ENCODE measurements around the gene BANF2. TPM values are rescaled to one million over a fixed set of nuclear protein-coding genes. Genes with fewer than 3 reads are reported as not detected.

BANF2 gene
- total RNA-seq, 3 donors from 2014 or later: not detected

- Histone ChIP-seq H3K4me1 (no peaks in the 10 kb centered on the region), H3K4me3 (no peak overlapping the region), H3K36me3 (no peaks in the 10 kb centered on the region), H3K27ac (no peak overlapping the region), H3K9me3 (no peaks in the 10 kb centered on the region), H3K27me3 (no peaks in the 10 kb centered on the region)
- no peak for DNase-seq (ENCODE audit: low spot score in 2 of 2)
- intact Hi-C loops (cut with DNase I; ENCODE audit: low total_unique reads): no loop called here
- TF ChIP-seq CTCF (IDR thresholded peaks at IDR 0.05) (no peak), POLR2A (IDR thresholded peaks at IDR 0.05) (no peak), POLR2AphosphoS5 (IDR thresholded peaks at IDR 0.05) (no peak)
Observed at GRCh38 chr20:17734374-17734773, 34.6 kb downstream of the BANF2 start.

GRCh38 chr20:17735206-17735804, 35.5 kb downstream of the BANF2 start:
- no peak for TF ChIP-seq POLR2A (IDR thresholded peaks at IDR 0.05)
- no peak for TF ChIP-seq POLR2AphosphoS5 (IDR thresholded peaks at IDR 0.05)
- TF ChIP-seq CTCF (IDR thresholded peaks at IDR 0.05): no peak
- no peak for DNase-seq (ENCODE audit: low spot score in 2 of 2)
- no peak overlapping the region for H3K4me3 ChIP-seq
- H3K4me1 ChIP-seq: no peaks in the 10 kb centered on the region
- H3K36me3 ChIP-seq: no peaks in the 10 kb centered on the region
- H3K27ac ChIP-seq: no peak overlapping the region
- H3K27me3 ChIP-seq: no peaks in the 10 kb centered on the region
- no peaks in the 10 kb centered on the region for H3K9me3 ChIP-seq
- intact Hi-C loops (cut with DNase I; ENCODE audit: low total_unique reads): no loop called here

GRCh38 chr20:17735959-17736621, 36.3 kb downstream of the BANF2 start:
- Histone ChIP-seq H3K4me3 (no peak overlapping the region), H3K27ac (no peak overlapping the region), H3K27me3 (no peaks in the 10 kb centered on the region), H3K9me3 (no peaks in the 10 kb centered on the region), H3K4me1 (no peaks in the 10 kb centered on the region), H3K36me3 (no peaks in the 10 kb centered on the region)
- TF ChIP-seq CTCF (IDR thresholded peaks at IDR 0.05) (no peak), POLR2AphosphoS5 (IDR thresholded peaks at IDR 0.05) (no peak), POLR2A (IDR thresholded peaks at IDR 0.05) (no peak)
- intact Hi-C loops (cut with DNase I; ENCODE audit: low total_unique reads): no loop called here
- DNase-seq (ENCODE audit: low spot score in 2 of 2): no peak

GRCh38 chr20:17738154-17738553, 38.4 kb downstream of the BANF2 start:
- TF ChIP-seq CTCF (IDR thresholded peaks at IDR 0.05) (no peak), POLR2A (IDR thresholded peaks at IDR 0.05) (no peak), POLR2AphosphoS5 (IDR thresholded peaks at IDR 0.05) (no peak)
- Histone ChIP-seq H3K9me3 (no peaks in the 10 kb centered on the region), H3K27me3 (no peaks in the 10 kb centered on the region), H3K4me3 (no peak overlapping the region), H3K36me3 (no peaks in the 10 kb centered on the region), H3K27ac (no peak overlapping the region), H3K4me1 (no peaks in the 10 kb centered on the region)
- intact Hi-C loops (cut with DNase I; ENCODE audit: low total_unique reads): no loop called here
- DNase-seq (ENCODE audit: low spot score in 2 of 2): no peak

- Histone ChIP-seq H3K27ac (no peak overlapping the region), H3K4me3 (no peak overlapping the region), H3K9me3 (no peaks in the 10 kb centered on the region), H3K36me3 (no peaks in the 10 kb centered on the region), H3K27me3 (no peaks in the 10 kb centered on the region), H3K4me1 (no peaks in the 10 kb centered on the region)
- no peak for TF ChIP-seq POLR2AphosphoS5 (IDR thresholded peaks at IDR 0.05)
- no peak for DNase-seq (ENCODE audit: low spot score in 2 of 2)
- intact Hi-C loops (cut with DNase I; ENCODE audit: low total_unique reads): no loop called here
Observed at GRCh38 chr20:17741220-17741619, 41.5 kb downstream of the BANF2 start.
